KMS-11 (cell line): ENCODE results near the gene PDE6A.

ENCODE experiments used
- H2AFZ ChIP-seq: fragments of 200-600 bp; sonication (generic); 2 replicates; pipeline ENCODE4 v1.6.1; 2016; ENCODE audit warnings: antibody characterized with exemption, mixed run types, low read depth
- H3K27ac ChIP-seq: fragments of 200-600 bp; sonication (generic); 2 replicates; pipeline ENCODE4 v1.6.1; 2016; ENCODE audit warnings: mild to moderate bottlenecking, mixed run types
- H3K27me3 ChIP-seq: fragments of 200-600 bp; sonication (generic); 2 replicates; pipeline ENCODE4 v1.6.1; 2017; ENCODE audit warnings: mild to moderate bottlenecking, low read depth, mixed run types, moderate library complexity; ENCODE audit not compliant: insufficient read depth
- H3K36me3 ChIP-seq: fragments of 200-600 bp; sonication (generic); 2 replicates; pipeline ENCODE4 v1.6.1; 2017; ENCODE audit warnings: mild to moderate bottlenecking, mixed run types; ENCODE audit not compliant: insufficient read depth
- H3K4me1 ChIP-seq: fragments of 200-600 bp; sonication (generic); 2 replicates; pipeline ENCODE4 v1.6.1; 2016; ENCODE audit warnings: mild to moderate bottlenecking, low read depth, mixed run types; ENCODE audit not compliant: poor library complexity, severe bottlenecking
- H3K4me2 ChIP-seq: fragments of 200-600 bp; sonication (generic); 2 replicates; pipeline ENCODE4 v1.7.0; 2016; ENCODE audit warnings: mild to moderate bottlenecking, mixed run types
- H3K4me3 ChIP-seq: fragments of 200-600 bp; sonication (generic); IDR thresholded peaks from 2 replicates; pipeline ENCODE4 v1.6.1; 2017; ENCODE audit warnings: low read depth, low read length, mixed read lengths; ENCODE audit not compliant: insufficient read depth
- H3K79me2 ChIP-seq: fragments of 200-600 bp; sonication (generic); 2 replicates; pipeline ENCODE4 v1.6.1; 2016; ENCODE audit warnings: low read depth, mixed run types; ENCODE audit not compliant: insufficient read depth
- H3K9ac ChIP-seq: fragments of 200-600 bp; sonication (generic); 2 replicates; pipeline ENCODE4 v1.6.1; 2016; ENCODE audit warnings: mild to moderate bottlenecking, mixed run types
- H4K20me1 ChIP-seq: fragments of 200-600 bp; sonication (generic); 2 replicates; pipeline ENCODE4 v1.6.1; 2016; ENCODE audit warnings: mild to moderate bottlenecking, mixed run types; ENCODE audit not compliant: insufficient read depth
- TF ChIP-seq, protein P1 (sequence below): fragments of 200-600 bp; sonication (generic); conservative IDR thresholded peaks from 2 replicates; pipeline ENCODE4 v1.6.1; 2017; ENCODE audit warnings: low read depth, mild to moderate bottlenecking, antibody characterized with exemption, low read length, moderate library complexity, mixed read lengths

The PDE6A gene

DNA sequence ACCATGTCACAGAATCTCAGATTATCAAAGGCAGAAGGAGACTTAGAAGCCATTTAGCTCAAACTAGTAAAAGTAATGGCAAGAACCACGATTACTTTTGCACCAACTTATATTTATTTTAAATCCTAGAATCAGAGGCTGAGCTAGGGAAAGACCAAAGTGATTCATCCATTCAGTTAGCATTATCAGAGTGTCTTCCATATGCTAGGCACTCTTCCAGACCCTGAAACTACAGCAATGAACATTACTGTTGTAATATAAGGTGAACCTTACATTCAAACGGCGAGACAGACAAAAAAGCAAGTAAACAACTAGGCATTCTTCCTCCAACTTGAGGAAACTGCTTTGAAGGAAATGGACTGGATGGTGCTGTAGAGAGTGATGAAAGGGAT lies 7.9 kb downstream of the PDE6A start:
- peaks cover 17% of the 10 kb centered on the region for H3K4me1 ChIP-seq

DNA sequence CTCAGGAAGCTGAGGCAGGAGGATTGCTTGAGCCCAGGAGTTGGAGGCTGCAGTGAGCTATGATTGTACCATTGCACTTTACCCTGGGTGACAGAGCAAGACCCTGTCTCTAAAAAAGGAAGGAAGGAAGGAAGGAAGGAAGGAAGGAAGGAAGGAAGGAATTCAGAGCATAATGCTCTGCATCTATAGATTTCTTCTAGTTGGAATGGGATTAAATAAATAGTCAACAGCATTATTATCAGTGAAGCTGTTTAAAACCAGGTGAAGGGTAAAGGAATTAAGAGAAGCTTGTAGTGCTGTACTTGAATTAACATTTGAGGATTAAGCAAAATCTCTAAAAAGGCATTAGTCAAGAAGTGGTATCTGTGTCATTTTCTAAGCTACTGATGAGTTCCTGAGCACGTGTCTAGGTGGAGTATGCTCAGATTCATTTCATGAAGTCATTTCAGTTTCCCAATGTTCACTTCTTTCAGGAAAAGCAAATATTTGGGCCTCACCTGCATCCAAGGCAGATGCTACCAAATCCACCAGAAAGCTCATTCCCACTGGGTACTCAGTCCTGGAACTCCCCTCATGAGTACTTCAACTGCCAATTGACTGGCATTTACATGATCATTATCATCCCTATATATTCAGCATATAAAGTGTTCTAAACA lies 8.4 kb downstream of the PDE6A start:
- H2AFZ ChIP-seq: no peak overlapping the region
- no peaks in the 10 kb centered on the region for H4K20me1 ChIP-seq
- H3K4me2 ChIP-seq: no peak overlapping the region
- no peaks in the 10 kb centered on the region for H3K79me2 ChIP-seq
- H3K4me3 ChIP-seq: no peak overlapping the region
- no peak overlapping the region for H3K9ac ChIP-seq
- TF ChIP-seq, protein P1, sequence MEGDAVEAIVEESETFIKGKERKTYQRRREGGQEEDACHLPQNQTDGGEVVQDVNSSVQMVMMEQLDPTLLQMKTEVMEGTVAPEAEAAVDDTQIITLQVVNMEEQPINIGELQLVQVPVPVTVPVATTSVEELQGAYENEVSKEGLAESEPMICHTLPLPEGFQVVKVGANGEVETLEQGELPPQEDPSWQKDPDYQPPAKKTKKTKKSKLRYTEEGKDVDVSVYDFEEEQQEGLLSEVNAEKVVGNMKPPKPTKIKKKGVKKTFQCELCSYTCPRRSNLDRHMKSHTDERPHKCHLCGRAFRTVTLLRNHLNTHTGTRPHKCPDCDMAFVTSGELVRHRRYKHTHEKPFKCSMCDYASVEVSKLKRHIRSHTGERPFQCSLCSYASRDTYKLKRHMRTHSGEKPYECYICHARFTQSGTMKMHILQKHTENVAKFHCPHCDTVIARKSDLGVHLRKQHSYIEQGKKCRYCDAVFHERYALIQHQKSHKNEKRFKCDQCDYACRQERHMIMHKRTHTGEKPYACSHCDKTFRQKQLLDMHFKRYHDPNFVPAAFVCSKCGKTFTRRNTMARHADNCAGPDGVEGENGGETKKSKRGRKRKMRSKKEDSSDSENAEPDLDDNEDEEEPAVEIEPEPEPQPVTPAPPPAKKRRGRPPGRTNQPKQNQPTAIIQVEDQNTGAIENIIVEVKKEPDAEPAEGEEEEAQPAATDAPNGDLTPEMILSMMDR: no peak
- no peaks in the 10 kb centered on the region for H3K27me3 ChIP-seq
- no peaks in the 10 kb centered on the region for H3K36me3 ChIP-seq
- H3K27ac ChIP-seq: no peak overlapping the region
- peaks cover 17% of the 10 kb centered on the region for H3K4me1 ChIP-seq

More for the DNA sequence above, 7.9 kb downstream of the PDE6A start:
- Histone ChIP-seq H3K4me3 (no peak overlapping the region), H3K36me3 (no peaks in the 10 kb centered on the region), H3K79me2 (no peaks in the 10 kb centered on the region), H4K20me1 (no peaks in the 10 kb centered on the region), H3K9ac (no peak overlapping the region), H3K27me3 (no peaks in the 10 kb centered on the region), H3K27ac (no peak overlapping the region), H2AFZ (no peak overlapping the region), H3K4me2 (no peak overlapping the region)
- TF ChIP-seq, protein P1: no peak

GRCh38 chr5:149935431-149935901 lies 9.1 kb downstream of the PDE6A start:
- Histone ChIP-seq H3K4me1 (peaks cover 15% of the 10 kb centered on the region), H3K4me3 (no peak overlapping the region), H3K4me2 (no peak overlapping the region)

DNA sequence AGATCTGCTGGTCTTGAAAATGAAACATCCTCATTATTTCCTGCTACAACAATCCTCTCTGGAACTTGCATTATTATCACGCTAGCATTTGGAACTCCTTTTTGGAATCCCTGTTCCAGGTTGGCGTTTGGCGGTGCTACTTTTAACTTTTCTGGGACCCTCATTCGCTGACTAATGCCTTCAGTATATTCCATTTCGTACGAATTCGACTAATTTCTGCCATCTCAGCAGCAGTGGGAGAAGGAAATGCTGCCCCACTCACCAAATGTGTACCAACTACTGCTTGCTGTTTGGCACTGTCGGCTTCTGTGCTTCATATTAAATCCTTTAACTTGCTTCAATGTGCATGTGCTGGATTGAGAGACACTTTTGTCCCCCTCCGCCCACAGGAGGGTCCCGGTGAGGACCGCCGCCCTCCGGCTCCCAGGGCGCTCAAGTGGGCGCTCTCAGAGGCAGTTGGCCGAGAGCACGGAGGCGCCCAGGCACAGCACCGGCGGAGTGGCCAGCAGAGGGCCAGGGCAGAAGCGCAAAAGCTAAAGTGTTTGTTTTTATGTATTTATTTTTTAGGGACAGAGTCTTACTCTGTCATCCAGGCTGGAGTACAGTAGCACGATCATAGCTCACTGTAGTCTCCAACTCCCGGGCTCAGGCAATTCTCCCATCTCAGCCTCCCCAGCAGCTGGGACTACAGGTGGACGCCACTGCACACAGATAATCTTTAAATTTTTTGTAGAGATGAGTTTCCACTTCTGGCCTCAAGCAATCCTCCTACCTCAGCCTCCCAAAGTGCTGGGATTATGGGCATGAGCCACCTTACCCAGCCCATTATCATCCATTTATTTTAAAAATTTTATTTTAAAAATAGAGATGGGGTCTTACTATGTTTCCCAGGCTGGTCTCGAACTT lies 11.9 kb downstream of the PDE6A start:
- no peak overlapping the region for H3K27ac ChIP-seq
- no peaks in the 10 kb centered on the region for H3K36me3 ChIP-seq
- no peak overlapping the region for H2AFZ ChIP-seq
- no peaks in the 10 kb centered on the region for H4K20me1 ChIP-seq
- H3K4me2 ChIP-seq: no peak overlapping the region
- H3K9ac ChIP-seq: no peak overlapping the region
- no peaks in the 10 kb centered on the region for H3K79me2 ChIP-seq
- no peak overlapping the region for H3K4me3 ChIP-seq
- H3K27me3 ChIP-seq: no peaks in the 10 kb centered on the region
- H3K4me1 ChIP-seq: no peaks in the 10 kb centered on the region
- TF ChIP-seq, protein P1: no peak

More at GRCh38 chr5:149935431-149935901, 9.1 kb downstream of the PDE6A start:
- H2AFZ ChIP-seq: no peak overlapping the region
- H4K20me1 ChIP-seq: no peaks in the 10 kb centered on the region
- no peak overlapping the region for H3K9ac ChIP-seq
- H3K27me3 ChIP-seq: no peaks in the 10 kb centered on the region
- TF ChIP-seq, protein P1: no peak
- H3K36me3 ChIP-seq: no peaks in the 10 kb centered on the region
- no peak overlapping the region for H3K27ac ChIP-seq
- no peaks in the 10 kb centered on the region for H3K79me2 ChIP-seq
